Gastroesophageal sphincter (tissue), 4 donors: Measurements from ENCODE around the gene ACOD1. TPM values are rescaled to one million over a fixed set of nuclear protein-coding genes. Genes with fewer than 3 reads are reported as not detected.

Experiments
- ATAC-seq: fragments of 150-250 bp; one replicate; pipeline ENCODE4 v1.9.1; 2016; ENCODE audit warnings: mild to moderate bottlenecking, moderate library complexity
- H3K27ac ChIP-seq, 4 donors: fragments of 200-600 bp; sonication (generic) in 3 of 4; 1 replicate in 3 of 4; 2 replicates in 1 of 4; pipeline ENCODE4 v1.5.1; 2016 to 2019
- H3K27me3 ChIP-seq: fragments of 200-600 bp; sonication (generic); one replicate; pipeline ENCODE4 v1.5.1; 2019
- H3K36me3 ChIP-seq, 2 donors: fragments of 200-600 bp; sonication (generic); one replicate each; pipeline ENCODE4 v1.5.1; 2019; ENCODE audit warnings: control low read depth in 1 of 2
- H3K4me1 ChIP-seq, 3 donors: fragments of 200-600 bp; sonication (generic); 1 replicate in 2 of 3; 2 replicates in 1 of 3; pipeline ENCODE4 v1.5.1; 2016 to 2019; ENCODE audit warnings: control low read depth in 2 of 3
- H3K4me3 ChIP-seq, 2 donors: fragments of 200-600 bp; sonication (generic); one replicate each; pipeline ENCODE4 v1.5.1; 2019; ENCODE audit warnings: mild to moderate bottlenecking in 1 of 2, moderate library complexity in 1 of 2
- H3K9me3 ChIP-seq, 3 donors: fragments of 200-600 bp; sonication (generic); one replicate each; pipeline ENCODE4 v1.5.1; 2017 to 2019; ENCODE audit warnings: control low read depth in 2 of 3
- CTCF ChIP-seq, 4 experiments: fragments of 200-600 bp in 2 of 4; fragments of 450-650 bp in 2 of 4; sonication (generic) in 1 of 4; IDR thresholded peaks; one replicate each; pipeline ENCODE4 v1.5.1; 2017 to 2019; ENCODE audit warnings: antibody characterized with exemption in 4 of 4, mild to moderate bottlenecking in 2 of 4, moderate library complexity in 2 of 4
- EP300 ChIP-seq: sonication (generic); formaldehyde crosslinking; IDR thresholded peaks from one replicate; pipeline ENCODE4 v1.6.1; 2017; ENCODE audit warnings: antibody characterized with exemption, mild to moderate bottlenecking
- POLR2A ChIP-seq, 2 donors: fragments of 450-650 bp; IDR thresholded peaks; one replicate each; pipeline ENCODE4 v1.6.1; 2017; ENCODE audit warnings: antibody characterized with exemption in 2 of 2, mild to moderate bottlenecking in 2 of 2, moderate library complexity in 1 of 2
- POLR2AphosphoS5 ChIP-seq: sonication (generic); formaldehyde crosslinking; IDR thresholded peaks from one replicate; pipeline ENCODE4 v1.6.1; 2017; ENCODE audit warnings: antibody characterized with exemption
- WGBS, 2 donors: methylation state at CpG; one replicate each; pipeline ENCODE4 v1.1.5; 2018; ENCODE audit warnings: low coverage in 1 of 2; 5-methylcytosine and 5-hydroxymethylcytosine counted together
- total RNA-seq, 4 donors: library from RNA; depleted of rRNA; stranded (reverse); fragments of >200 nt; gene quantifications; one replicate each; pipeline ENCODE4 v1.1.0, GENCODE V29; 2016

The ACOD1 gene
- total RNA-seq, 4 donors from 2014 or later: not detected

- Histone ChIP-seq H3K27ac (no peak overlapping the region), H3K27me3 (no peaks in the 10 kb centered on the region), H3K4me1 (no peaks in the 10 kb centered on the region), H3K36me3 (no peaks in the 10 kb centered on the region), H3K9me3 (peaks cover 0 to 18% (median 0%) of the 10 kb centered on the region in 3 donors), H3K4me3 (no peak overlapping the region)
- 80 to 100% methylated on average over 3 to 5 of the region's 5 CpGs for WGBS, 2 donors
- ATAC-seq: no peak
- no peak for TF ChIP-seq CTCF (IDR thresholded peaks at IDR 0.05)
- no peak for TF ChIP-seq POLR2A (IDR thresholded peaks at IDR 0.05)
- no peak for TF ChIP-seq EP300
- TF ChIP-seq POLR2AphosphoS5: no peak
Measured at GRCh38 chr13:76927955-76928354, 20.4 kb upstream of the ACOD1 start.

GRCh38 chr13:76928456-76928855 is 19.9 kb upstream of the ACOD1 start:
- no peaks in the 10 kb centered on the region for H3K36me3 ChIP-seq
- no peak overlapping the region for H3K4me3 ChIP-seq
- no peak for ATAC-seq
- TF ChIP-seq EP300: no peak
- 66 to 70% methylated on average over 2 of the region's 3 CpGs for WGBS, 2 donors
- no peaks in the 10 kb centered on the region for H3K27me3 ChIP-seq
- H3K27ac ChIP-seq: no peak overlapping the region
- peaks cover 0 to 18% (median 0%) of the 10 kb centered on the region in 3 donors for H3K9me3 ChIP-seq
- no peaks in the 10 kb centered on the region for H3K4me1 ChIP-seq

- Histone ChIP-seq H3K4me1 (no peaks in the 10 kb centered on the region), H3K4me3 (no peak overlapping the region), H3K9me3 (peaks cover 0 to 18% (median 0%) of the 10 kb centered on the region in 3 donors), H3K36me3 (no peaks in the 10 kb centered on the region), H3K27ac (no peak overlapping the region), H3K27me3 (no peaks in the 10 kb centered on the region)
- ATAC-seq: no peak
- TF ChIP-seq POLR2A (IDR thresholded peaks at IDR 0.05): no peak
- WGBS, 2 donors: 88 to 91% methylated on average over 8 of the region's 8 CpGs
Measured at GRCh38 chr13:76929320-76929719, 19.0 kb upstream of the ACOD1 start.

GRCh38 chr13:76929851-76930374 is 18.4 kb upstream of the ACOD1 start:
- no peaks in the 10 kb centered on the region for H3K36me3 ChIP-seq
- H3K27ac ChIP-seq: no peak overlapping the region
- ATAC-seq: no peak
- H3K4me1 ChIP-seq: no peaks in the 10 kb centered on the region
- no peak for TF ChIP-seq CTCF (IDR thresholded peaks at IDR 0.05)
- no peak for TF ChIP-seq EP300
- no peak for TF ChIP-seq POLR2A (IDR thresholded peaks at IDR 0.05)
- TF ChIP-seq POLR2AphosphoS5: no peak
- no peaks in the 10 kb centered on the region for H3K27me3 ChIP-seq
- H3K4me3 ChIP-seq: no peak overlapping the region
- H3K9me3 ChIP-seq: peaks cover 0 to 18% (median 0%) of the 10 kb centered on the region in 3 donors
- 44% methylated on average over 2 of the region's 2 CpGs; no CpG with 5 or more reads in 1 of the 2 donors for WGBS, 2 donors

GRCh38 chr13:76932076-76932475 is 16.2 kb upstream of the ACOD1 start:
- TF ChIP-seq POLR2AphosphoS5: no peak
- no peak for TF ChIP-seq EP300
- TF ChIP-seq POLR2A (IDR thresholded peaks at IDR 0.05): no peak
- no peak for TF ChIP-seq CTCF (IDR thresholded peaks at IDR 0.05)
- 68% methylated on average over 4 of the region's 4 CpGs for WGBS, 2 donors

GRCh38 chr13:76934671-76935070 is 13.6 kb upstream of the ACOD1 start:
- TF ChIP-seq POLR2A (IDR thresholded peaks at IDR 0.05) (no peak), POLR2AphosphoS5 (no peak), CTCF (IDR thresholded peaks at IDR 0.05) (no peak), EP300 (no peak)
- no peak for ATAC-seq
- WGBS, 2 donors: 100% methylated on average over 1 of the region's 1 CpG
- H3K36me3 ChIP-seq: no peaks in the 10 kb centered on the region
- no peaks in the 10 kb centered on the region for H3K27me3 ChIP-seq
- no peaks in the 10 kb centered on the region for H3K4me1 ChIP-seq
- no peak overlapping the region for H3K4me3 ChIP-seq
- H3K27ac ChIP-seq: no peak overlapping the region
- peaks cover 0 to 18% (median 0%) of the 10 kb centered on the region in 3 donors for H3K9me3 ChIP-seq

More at GRCh38 chr13:76932076-76932475, 16.2 kb upstream of the ACOD1 start:
- H3K4me3 ChIP-seq: no peak overlapping the region
- H3K9me3 ChIP-seq: peaks cover 0 to 18% (median 0%) of the 10 kb centered on the region in 3 donors
- no peaks in the 10 kb centered on the region for H3K4me1 ChIP-seq
- no peak overlapping the region for H3K27ac ChIP-seq
- ATAC-seq: no peak
- no peaks in the 10 kb centered on the region for H3K36me3 ChIP-seq
- H3K27me3 ChIP-seq: no peaks in the 10 kb centered on the region
